Pons (tissue), 1 donor: ENCODE data around the gene PAGR1.
"Not testable (repeated sequence)": the region's sequence is repeated elsewhere in the genome, so short reads cannot be mapped to it uniquely, and the experiment has no call there.

ENCODE experiments used
- DNase-seq: peaks from one replicate; pipeline ENCODE4 v3.0.0-alpha.2; 2016; ENCODE audit warnings: low spot score

PAGR1 gene

GRCh38 chr16:29864205-29864604 is 48.3 kb downstream of the PAGR1 start:
- no peak for DNase-seq

GRCh38 chr16:29868396-29869009 is 52.6 kb downstream of the PAGR1 start:
- DNase-seq: no peak

- not testable (repeated sequence) for DNase-seq
These were observed 53.1 kb downstream of the PAGR1 start for GRCh38 chr16:29869067-29869466.
